GM18870 (cell line): ENCODE measurements around the gene SLCO3A1.

Experiments used
- ATAC-seq: cut with Tn5 transposase; IDR thresholded peaks from one replicate; pipeline ENCODE4 v1.9.1; 2021; ENCODE audit warnings: moderate library complexity; ENCODE audit not compliant: unreplicated experiment

The SLCO3A1 gene

DNA sequence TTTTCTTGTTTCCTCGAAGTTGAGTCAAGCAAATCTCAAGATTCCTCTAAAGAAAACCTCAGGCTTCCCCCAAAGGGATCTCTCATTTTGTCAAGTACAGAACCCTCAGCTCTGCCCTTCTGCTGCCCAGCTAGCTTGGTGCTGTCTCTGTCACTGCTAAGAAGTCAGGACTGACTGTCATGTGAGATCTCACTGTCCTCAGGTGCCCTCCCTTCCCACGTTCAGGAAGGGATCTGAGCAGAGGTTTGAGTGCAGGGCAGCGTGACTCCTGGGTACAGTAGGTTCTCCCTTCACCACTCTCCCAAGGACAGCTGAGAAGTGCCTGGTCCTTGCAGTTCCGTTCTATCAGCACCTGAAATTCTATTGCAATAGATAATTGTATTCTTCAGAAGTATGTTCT is 229.7 kb downstream of the SLCO3A1 start:
- no peak for ATAC-seq

DNA sequence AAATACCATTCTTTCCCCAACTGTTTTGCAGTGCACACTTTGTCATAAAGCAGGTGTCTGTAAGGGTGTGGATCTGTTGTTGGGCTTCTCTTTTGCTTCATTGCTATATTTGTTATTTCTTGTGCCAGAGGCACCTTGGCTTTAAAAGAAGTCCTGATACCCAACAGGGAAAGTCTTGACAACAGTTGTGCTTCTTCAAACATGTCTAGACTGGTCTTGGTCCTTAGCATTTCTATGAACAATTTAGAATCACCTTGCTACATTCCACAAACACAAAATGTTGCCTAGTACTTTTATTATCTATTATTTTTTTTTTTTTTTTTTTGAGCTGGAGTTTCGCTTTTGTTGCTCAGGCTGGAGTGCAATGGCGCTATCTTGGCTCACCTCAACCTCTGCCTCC is 233.7 kb downstream of the SLCO3A1 start:
- ATAC-seq: no peak

DNA sequence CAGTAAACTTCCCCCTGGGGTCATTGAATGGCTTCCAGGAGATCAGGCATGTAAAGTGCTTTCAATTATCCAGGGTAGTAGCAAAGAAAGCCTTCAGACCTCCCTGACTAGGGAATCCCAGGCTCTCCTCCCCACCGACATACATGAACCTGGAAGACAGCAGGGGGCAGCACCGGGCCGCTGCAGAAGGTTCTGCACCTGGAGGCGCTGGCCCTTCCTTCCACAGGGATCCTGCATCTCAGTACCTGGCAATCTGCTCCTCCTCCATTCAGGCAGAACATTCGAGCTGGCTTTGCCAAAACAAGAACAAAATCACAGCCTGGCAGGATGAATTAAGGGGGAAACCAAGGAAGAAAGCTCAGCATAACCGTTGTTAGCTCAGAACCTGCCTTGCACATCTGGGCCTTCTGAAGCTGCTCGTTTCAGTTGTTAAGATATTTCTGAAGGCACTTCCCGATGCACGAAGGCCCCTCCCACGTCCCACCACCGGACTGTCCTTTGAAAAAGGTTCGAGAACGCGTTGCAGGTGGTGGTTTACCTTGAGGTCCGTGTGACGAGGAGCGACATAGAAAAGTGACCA is 237.7 kb downstream of the SLCO3A1 start:
- no peak for ATAC-seq

DNA sequence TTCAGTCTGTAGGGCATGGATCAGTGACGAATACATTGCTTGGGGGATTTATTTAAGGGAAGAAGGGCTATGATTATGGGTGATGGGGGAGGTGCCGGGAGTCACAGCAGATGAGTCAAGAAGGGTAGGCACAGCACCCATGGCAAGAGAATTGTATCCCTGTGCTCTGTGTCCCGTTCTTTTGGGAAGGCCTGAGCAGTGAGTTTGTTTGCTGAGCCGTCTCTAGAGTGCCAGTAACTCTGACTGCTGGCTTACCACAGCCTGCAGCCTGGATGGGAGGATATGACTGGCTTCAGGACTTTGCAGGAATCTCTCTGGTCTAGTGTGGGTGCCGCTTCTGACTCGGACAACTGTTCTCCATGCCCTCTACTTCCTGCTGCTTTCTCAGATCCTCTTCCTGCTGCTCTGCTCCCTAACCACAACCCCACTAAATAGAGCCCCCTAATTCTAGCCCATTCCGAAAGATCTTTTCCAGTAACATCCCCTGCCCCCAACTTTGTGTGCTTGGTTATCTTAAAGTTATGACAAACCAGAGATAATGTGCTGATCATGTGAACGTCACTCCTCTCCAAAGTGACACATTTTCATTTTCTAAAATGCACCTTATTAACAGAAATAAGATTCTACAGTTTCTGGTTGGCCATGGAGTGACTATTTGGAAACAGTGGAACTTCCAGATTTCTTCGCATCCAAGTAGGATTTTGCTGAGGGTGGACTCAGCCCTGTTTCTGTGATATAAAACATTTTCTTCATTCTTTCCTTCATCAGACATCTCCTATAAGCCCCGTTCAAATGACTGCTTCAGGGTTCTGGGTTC is 239.0 kb downstream of the SLCO3A1 start:
- ATAC-seq: no peak

DNA sequence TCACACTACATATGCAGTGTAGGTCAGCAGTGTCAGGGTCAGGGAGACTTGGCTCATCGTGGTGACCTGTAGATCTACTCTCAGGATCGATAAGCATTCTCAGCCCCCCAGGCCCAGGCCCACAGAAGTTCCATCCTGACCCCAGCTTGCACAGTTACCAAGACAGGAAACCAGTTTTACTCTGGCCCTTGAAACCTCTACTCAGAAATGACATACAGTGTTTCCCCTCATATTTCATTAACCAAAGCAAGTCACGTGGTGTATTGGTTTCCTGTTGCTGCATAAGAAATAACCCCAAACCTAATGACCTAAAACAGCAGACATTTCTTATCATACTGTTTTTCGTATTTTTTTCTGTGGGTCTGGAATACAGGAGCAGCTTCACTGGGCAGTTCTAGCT is 242.2 kb downstream of the SLCO3A1 start:
- peak; percentile 81 for ATAC-seq

DNA sequence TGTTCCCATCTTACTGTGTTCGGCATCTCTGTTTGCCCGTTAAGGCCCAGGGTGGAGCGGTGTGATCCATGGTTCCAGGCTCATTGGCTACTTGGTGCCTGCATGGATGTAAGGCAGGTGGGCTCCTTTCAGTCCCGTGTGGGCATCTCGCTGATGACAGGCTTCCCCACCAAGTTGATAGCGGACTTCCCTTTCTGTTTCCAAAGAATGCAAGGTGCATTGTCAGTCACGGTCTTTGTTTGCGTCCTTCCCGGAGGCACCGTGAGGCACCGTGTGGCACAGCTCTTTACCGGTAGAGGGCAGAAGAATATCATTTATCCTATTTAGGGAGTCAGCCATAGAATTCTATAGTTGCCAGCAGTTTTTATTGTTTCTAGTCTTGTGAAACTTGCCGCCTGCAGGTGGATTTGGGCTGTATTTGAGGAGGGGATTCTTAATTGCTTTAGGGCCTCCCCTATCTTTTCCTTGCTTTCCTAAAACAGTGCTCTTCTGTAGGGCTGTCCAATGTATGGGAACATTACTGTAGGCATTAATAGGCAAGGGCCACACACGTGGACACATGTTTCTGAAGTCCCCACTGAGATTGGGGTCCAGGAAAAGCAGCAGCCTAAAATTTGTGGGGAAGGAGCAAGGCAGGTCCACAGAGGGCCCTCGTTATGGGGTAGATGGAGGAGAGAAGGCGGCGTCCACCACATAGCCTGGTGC is 244.1 kb downstream of the SLCO3A1 start:
- peak; percentile 50 for ATAC-seq

DNA sequence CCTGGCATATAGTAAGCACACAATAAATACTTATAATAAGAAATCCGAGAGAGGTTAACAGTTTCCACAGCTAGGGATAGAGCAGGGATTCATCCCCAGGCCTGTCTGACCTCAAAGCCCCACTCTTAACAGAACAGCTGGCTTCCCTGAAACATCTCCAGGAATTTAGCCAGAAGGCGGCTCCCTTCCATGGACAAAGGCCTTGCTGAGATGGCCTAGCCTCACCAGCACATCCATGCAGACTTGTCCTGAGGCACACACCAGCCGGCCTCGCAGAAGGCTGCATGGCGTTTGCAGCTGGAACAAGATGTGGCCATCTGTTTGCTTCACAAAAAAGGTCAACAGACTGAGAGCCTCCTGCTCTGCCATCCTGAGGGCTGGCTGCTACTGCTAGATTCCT is 245.4 kb downstream of the SLCO3A1 start:
- ATAC-seq: no peak

DNA sequence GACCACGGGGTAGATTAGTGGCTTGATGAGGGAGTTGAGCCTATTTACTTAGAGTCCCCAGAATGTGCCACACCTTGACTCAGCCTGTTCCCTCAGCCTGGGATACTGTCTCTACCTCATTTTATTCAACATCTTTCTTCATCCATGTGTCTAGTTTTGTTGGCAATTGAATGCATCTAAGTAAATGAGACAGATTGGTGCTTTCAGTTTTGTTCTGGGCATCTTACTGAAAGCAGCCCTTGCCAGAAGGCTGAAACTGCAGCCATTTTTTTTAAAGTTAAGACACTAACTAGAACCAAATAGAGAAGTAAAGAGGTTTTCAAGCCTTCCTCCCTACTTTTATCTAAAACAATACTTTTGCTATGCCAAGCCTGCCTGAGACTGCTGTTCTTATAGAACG is 246.8 kb downstream of the SLCO3A1 start:
- no peak for ATAC-seq

DNA sequence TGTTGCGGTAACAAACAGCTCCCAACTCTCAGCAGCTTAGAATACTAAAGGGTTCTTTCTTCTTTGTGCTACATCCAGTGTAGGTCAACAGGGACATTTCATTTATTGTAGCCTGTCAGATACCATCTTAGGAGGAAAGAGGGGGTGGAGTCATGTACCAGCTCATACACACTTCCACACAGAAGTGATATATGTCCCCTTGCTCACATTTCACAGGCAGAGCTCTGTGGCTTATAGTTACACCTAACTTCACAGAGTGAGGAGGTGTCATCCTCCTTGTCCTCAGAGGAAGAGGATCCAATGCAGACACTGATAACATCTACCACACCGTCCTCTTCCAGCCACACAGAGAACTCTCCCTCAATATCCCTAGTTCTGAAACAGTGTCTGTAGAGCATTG is 247.2 kb downstream of the SLCO3A1 start:
- ATAC-seq: no peak

DNA sequence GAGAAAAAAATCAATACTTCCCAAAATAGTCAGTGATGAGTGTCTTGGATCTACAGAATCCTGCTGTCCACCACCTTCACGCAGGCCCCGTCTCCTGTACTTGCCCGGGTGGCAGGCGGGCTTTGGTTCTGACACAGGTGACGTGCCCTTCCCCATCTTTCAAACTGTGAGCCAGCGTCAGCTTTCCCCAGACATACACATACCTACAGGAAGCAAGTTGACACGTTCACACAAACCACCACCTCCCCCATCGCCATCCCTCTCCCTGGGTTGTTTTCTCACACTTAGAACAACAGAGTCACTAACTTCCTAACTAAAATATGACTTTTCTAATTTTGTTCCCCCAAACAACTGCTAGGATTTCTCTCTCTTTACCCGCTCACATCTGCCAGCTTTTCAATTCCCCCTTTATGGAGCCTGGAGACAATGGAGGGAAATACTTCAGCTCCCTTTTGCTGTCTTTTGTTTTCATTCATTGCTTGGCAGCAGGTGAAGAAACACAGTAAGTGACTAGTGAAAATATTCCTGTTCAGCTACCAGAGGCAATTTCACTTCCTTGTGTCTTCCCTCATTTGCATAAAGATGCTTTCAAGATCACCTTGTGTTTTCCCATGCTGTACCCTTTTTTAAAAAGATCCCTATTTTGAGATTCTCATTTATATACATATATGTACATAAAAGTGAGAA is 248.3 kb downstream of the SLCO3A1 start:
- peak; percentile 68 for ATAC-seq

DNA sequence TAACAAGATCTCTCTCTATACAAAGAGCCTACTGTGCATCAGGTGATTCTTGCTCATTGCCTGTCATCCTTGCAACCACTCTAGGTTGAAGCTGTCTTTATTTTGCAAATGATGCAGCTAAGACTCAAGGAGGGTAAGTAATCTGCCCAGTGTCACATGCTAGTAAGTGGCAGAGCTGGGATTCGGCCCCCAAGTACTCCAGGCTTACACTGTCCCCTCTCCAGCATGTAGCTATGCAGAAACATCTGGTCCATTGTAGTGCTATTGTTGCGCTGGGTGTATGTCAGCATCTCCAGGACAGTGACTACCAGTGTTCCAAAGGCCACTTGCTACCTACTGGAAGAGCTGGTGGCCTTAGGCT is 248.9 kb downstream of the SLCO3A1 start:
- ATAC-seq: peak; percentile 23

DNA sequence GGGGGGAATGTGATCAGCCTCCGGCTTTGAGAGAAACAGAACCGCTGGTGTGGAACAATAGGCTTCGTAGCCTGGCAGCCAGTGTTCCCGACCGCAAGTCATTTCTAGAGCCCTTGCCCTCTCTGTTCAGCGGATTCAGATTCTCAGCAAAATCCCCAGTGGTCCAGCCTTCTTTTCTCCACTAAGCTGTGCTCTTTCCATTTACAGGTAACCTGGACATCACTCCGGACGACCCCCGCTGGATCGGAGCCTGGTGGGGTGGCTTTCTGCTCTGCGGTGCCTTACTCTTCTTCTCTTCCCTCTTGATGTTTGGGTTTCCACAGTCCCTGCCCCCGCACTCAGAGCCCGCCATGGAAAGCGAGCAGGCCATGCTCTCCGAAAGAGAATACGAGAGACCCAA is 250.6 kb downstream of the SLCO3A1 start:
- no peak for ATAC-seq

DNA sequence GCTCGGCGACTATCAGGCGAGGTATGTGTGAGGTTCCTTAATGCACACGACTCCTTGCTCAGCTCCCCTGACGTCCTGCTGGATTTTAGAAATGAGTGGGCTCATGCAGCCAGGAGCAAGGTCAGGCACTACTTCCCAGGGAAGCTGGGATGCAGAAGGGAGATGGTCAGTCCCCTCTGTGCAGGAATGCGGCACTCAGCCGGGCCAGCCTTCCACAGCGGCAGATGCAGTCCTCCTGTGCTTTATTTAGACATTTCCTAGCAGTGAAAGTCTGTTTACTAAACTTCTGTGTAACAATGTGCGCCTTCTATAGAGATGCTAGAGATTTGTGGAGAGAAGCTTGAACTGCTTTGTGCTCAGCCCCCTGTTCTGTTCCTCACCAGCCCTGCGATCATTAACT is 252.1 kb downstream of the SLCO3A1 start:
- no peak for ATAC-seq

DNA sequence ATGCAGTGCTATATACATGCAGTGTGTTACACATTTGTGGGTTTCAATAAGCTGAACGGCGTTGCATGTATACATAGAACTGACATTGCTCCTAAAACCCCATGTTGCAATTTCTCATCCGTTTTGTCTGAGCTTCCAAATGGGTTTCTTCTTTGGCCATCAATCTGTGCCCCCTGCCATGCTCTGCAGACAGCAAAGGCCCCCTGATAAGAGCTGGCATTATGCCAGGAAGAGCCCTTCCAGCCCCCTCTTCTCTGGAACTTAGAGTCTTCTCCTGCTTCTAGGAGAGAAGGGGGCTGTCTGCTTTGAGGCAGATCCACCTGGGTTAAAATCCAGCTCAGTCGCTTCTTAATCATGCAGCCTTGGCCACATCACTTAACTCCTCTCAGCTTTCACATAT is 254.0 kb downstream of the SLCO3A1 start:
- ATAC-seq: no peak

DNA sequence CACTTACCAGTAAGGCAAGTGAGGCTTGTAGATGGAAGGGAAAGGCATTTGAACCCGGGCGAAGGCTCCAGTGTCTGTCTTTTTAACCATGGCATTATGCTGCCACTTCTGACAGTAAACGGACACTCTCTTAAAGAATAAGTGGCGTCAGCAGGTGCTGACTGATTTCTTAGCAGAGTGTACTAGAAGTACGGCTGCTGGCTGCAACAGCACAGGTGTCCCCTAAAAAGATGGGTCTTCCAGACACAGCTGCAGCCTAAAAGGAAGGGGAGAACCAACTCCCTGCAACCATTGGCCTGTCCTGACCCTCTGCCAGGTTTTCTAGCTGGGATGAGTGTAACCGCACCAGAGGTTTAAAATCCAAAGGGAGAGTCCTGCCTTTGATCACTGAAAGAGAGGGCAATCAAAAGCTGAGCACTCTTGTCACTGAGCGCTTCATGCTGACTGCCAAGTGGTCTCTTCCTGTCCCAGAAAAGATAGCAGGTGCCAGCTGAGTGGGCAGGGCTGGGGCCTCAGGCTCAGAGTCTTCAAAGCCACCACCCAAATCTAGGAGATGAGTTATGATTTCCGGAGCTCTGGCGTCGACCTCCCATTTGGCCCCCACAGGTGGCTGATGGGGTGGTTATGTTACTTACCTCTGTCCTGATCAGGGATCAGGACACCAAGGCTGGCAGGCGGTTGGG is 255.8 kb downstream of the SLCO3A1 start:
- ATAC-seq: no peak

DNA sequence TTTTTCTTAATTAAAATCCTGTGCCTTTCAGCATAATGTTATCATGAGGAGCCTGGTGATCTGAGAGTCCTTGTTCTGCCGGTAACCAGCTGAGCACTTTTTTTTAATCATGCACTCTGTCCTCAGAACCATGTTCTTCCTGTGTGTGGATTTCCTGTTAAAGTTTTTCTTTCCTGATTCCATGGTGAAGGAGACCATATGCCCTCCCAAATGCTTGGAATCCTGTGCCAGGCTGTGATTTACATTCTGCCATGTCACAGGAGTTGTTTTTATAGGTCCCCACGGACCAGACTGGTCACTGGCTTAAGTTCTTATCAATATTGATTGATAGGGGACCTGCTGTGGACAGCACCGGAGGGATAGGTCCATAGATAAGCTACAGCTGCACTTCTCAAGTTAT is 257.8 kb downstream of the SLCO3A1 start:
- ATAC-seq: no peak

DNA sequence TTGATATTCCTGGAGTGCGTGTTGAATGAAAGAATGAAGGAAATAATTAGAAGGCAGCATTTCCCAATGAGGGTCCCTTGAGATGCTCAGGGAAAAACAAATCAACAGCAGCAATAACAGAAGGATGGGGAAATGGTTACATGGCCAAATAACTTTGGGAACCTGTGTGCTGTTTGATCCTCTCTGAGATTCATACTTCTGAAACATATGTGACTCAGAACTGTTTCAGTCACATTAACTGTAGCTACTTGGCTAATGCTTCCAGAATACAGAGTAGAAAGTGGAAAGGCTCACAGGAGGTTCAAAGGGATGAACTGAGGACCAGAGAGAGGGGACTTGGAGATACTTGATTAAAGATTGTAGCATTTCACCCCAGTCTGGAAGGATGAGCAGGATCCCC is 258.2 kb downstream of the SLCO3A1 start:
- no peak for ATAC-seq

DNA sequence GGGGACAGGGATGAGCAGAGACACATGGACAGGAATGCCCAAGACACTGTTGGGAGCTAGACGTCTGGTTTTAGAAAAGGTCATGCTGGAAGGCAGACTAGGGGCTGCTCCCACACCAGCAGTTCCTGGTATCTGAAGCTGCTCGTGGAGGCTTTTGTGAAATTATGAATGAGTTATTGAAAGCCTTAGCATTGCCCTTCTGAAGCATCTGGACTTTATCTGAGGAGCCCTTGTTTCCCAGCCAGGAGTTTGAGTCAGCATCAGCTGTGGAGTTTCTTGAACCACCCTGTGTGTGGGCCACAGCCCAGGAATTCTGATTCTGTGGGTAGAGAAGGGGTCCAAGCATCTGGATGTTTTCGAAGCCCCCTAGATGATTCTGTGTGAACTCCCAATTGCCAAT is 258.7 kb downstream of the SLCO3A1 start:
- ATAC-seq: no peak

DNA sequence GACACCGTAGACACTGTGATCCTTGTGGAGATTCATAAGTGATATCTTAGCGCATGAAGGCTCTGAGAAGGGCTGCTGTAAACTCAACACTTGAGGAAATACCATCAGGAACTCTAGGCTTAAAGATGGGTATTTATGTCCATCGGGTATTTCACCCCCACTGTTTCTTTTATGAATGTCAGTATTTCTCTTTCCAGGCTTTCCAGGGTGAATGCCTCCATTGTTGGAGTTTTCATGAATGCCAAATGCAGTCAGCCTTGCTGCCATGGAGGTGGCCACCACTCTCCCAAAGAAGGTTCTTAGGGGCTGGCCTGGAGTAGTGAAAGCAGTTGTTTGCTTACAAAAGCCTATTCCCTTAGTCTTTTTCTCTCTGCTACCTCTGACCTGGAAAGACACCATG is 259.2 kb downstream of the SLCO3A1 start:
- ATAC-seq: no peak

DNA sequence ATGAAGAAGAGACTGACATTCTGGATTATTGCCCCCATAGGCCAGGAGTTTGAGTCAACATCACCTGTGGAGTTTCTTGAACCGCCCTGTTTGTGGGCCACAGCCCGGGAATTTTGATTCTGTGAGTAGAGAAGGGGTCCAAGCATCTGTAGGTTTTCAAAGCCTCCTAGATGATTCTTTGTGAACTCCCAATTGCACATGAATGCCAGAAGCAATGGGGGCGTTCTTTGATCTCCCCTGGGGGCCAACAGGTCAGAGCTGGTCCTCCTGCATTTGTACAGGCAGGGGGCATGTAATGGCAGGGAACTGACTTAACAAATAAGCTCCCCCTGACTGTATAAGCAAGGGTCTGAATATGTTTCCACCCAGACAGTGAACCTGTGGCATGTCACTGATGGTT is 260.3 kb downstream of the SLCO3A1 start:
- no peak for ATAC-seq

DNA sequence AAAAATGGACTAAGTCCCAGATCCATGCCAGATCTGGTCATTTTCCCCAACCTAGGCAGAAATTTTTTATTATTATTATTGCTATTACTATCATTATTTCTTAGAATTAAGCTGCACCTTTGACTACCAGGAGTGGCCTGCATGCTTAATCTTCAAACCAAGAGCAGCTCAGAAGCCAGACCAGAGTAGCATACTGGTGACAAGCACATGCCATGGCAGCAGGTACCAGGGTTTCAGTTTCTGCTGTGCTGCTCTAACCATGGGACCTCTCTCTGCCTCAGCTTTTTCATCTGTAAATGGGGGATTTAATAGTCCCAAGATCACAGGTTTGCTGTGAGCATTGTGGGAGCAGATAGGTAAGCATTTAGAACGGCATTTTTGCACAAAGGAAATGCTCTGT is 262.3 kb downstream of the SLCO3A1 start:
- no peak for ATAC-seq
